Thoracic aorta (tissue), 2 donors: ENCODE measurements around the gene ESM1. TPM values are rescaled to one million over a fixed set of nuclear protein-coding genes. Genes with fewer than 3 reads are reported as not detected.

ENCODE experiments used
- ATAC-seq: fragments of 150-250 bp; one replicate; pipeline ENCODE4 v1.8.0; 2017; ENCODE audit warnings: low read depth; ENCODE audit not compliant: insufficient number of reproducible peaks, low FRiP score
- DNase-seq: peaks from one replicate; pipeline ENCODE4 v3.0.0-alpha.2; 2020; ENCODE audit warnings: low spot score
- H3K27ac ChIP-seq, 2 donors: fragments of 200-600 bp; sonication (generic); 1 replicate in 1 of 2; 2 replicates in 1 of 2; pipeline ENCODE4 v1.5.1; 2016; ENCODE audit warnings: mild to moderate bottlenecking in 2 of 2, moderate library complexity in 2 of 2
- H3K27me3 ChIP-seq: fragments of 200-600 bp; sonication (generic); replicated peaks from 2 replicates; pipeline ENCODE4 v1.6.0; 2016; ENCODE audit warnings: mild to moderate bottlenecking; ENCODE audit not compliant: insufficient read depth
- H3K36me3 ChIP-seq: fragments of 200-600 bp; sonication (generic); one replicate; pipeline ENCODE4 v1.5.1; 2016
- H3K4me1 ChIP-seq, 2 donors: fragments of 200-600 bp; sonication (generic); 1 replicate in 1 of 2; 2 replicates in 1 of 2; pipeline versions ENCODE4 v1.5.1 to v1.6.0; 2016; ENCODE audit warnings: low read depth in 2 of 2, mild to moderate bottlenecking in 1 of 2; ENCODE audit not compliant: control insufficient read depth in 1 of 2
- H3K4me3 ChIP-seq: fragments of 200-600 bp; sonication (generic); 2 replicates; pipeline ENCODE4 v1.5.1; 2016; ENCODE audit warnings: mild to moderate bottlenecking
- H3K9me3 ChIP-seq: fragments of 200-600 bp; sonication (generic); 2 replicates; pipeline ENCODE4 v1.5.1; 2016
- total RNA-seq, 2 donors: library from RNA; depleted of rRNA; stranded (reverse); fragments of >200 nt; gene quantifications; one replicate each; pipeline versions ENCODE4 v1.1.0 to v1.2.3, GENCODE V29; 2016
- TF ChIP-seq, protein P1 (sequence below): fragments of 200-600 bp; sonication (generic); IDR thresholded peaks from one replicate; pipeline ENCODE4 v1.5.1; 2019; ENCODE audit warnings: antibody characterized with exemption

ESM1 gene
- total RNA-seq, 2 donors from 2014 or later = 1.8 to 3.9 TPM

- Histone ChIP-seq H3K9me3 (no peaks in the 10 kb centered on the region), H3K4me1 (peaks cover 0 to 17% of the 10 kb centered on the region in 2 donors), H3K36me3 (no peaks in the 10 kb centered on the region), H3K27me3 (no peaks in the 10 kb centered on the region), H3K4me3 (no peak overlapping the region), H3K27ac (no peak overlapping the region)
- TF ChIP-seq, protein P1, sequence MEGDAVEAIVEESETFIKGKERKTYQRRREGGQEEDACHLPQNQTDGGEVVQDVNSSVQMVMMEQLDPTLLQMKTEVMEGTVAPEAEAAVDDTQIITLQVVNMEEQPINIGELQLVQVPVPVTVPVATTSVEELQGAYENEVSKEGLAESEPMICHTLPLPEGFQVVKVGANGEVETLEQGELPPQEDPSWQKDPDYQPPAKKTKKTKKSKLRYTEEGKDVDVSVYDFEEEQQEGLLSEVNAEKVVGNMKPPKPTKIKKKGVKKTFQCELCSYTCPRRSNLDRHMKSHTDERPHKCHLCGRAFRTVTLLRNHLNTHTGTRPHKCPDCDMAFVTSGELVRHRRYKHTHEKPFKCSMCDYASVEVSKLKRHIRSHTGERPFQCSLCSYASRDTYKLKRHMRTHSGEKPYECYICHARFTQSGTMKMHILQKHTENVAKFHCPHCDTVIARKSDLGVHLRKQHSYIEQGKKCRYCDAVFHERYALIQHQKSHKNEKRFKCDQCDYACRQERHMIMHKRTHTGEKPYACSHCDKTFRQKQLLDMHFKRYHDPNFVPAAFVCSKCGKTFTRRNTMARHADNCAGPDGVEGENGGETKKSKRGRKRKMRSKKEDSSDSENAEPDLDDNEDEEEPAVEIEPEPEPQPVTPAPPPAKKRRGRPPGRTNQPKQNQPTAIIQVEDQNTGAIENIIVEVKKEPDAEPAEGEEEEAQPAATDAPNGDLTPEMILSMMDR = no peak
- ATAC-seq (no peak), DNase-seq (no peak)
Measured at GRCh38 chr5:54965806-54966205, 19.6 kb downstream of the ESM1 start.

DNA sequence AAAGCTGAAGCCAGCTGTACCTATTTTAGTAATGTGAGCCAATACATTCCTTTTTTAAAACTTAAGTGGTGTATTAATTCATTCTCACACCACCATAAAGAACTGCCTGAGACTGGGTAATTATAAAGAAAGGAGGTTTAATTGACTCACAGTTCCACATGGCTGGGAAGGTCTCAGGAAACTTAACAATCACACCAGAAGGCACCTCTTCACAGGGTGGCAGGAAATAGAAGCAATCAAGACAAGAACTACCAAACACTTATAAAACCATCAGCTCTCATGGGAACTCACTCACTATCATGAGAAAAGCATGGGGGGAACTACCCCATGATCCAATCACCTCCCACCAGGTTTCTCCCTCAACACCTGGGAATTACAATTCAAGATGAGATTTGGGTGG lies 21.0 kb downstream of the ESM1 start:
- Histone ChIP-seq H3K27me3 (no peaks in the 10 kb centered on the region), H3K36me3 (no peaks in the 10 kb centered on the region), H3K9me3 (no peaks in the 10 kb centered on the region), H3K4me3 (no peak overlapping the region), H3K4me1 (peaks cover 0 to 5% of the 10 kb centered on the region in 2 donors), H3K27ac (no peak overlapping the region)
- DNase-seq (no peak), ATAC-seq (no peak)
- TF ChIP-seq, protein P1 = no peak

DNA sequence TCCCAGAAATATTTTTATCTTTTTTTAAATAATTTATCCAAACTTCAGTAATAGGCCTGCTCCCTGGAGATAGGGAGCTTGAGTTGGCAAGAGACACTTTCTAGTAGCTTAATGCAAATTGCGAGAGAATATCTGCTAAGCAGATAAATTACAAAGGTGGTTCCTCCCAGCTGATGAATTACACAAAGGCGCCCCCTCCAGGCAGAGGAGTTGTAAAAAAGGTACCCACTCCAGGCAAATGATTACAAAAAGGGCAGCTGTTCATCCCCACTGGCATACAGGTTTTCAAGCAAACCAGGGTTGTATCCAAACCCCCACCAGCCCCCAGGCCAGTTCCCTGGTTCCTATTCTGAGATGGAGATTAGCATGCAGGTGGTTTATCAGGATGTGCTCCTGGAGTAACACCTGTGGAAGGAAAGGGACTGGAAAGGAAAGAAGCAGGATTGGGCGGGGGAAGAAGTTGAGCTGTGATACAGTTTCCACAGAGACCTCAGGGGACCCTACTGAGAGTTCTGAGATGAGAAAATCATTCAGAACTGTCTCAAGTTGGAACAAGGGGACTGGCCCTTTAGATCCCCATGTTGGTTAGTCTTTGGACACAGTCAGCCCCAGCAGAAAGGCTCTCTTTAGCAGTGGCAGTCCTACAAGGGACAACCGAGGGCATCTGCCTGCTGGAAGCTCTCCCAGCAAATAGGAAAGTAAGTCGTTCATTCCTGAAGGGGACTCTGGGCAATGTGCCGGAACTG lies 25.5 kb downstream of the ESM1 start:
- H3K9me3 ChIP-seq = no peaks in the 10 kb centered on the region
- DNase-seq (no peak), ATAC-seq (no peak)
- no peaks in the 10 kb centered on the region for H3K4me1 ChIP-seq
- no peaks in the 10 kb centered on the region for H3K36me3 ChIP-seq
- H3K27me3 ChIP-seq = no peaks in the 10 kb centered on the region
- no peak overlapping the region for H3K4me3 ChIP-seq
- no peak overlapping the region for H3K27ac ChIP-seq
- TF ChIP-seq, protein P1 = no peak

DNA sequence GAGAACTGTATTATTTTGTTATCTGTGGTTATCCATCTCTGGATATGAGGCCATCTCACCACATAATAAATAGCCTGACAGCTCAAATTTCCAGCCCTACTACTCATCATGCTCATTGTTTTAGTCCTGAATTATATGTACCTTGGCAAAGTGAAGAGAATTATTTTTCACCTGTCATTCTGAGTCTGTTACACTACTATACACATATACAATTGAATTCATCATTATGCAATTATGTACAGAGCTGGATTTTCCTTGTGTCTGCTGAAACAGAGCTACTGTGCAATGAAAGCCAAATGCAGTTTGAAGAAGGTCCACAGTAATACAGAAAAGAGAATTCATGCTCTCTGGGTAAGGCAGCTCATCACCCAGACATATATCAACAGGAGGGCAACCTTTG lies 28.5 kb downstream of the ESM1 start:
- DNase-seq = no peak
- TF ChIP-seq, protein P1 = no peak
- H3K4me3 ChIP-seq = no peak overlapping the region
- H3K36me3 ChIP-seq = no peaks in the 10 kb centered on the region
- no peaks in the 10 kb centered on the region for H3K4me1 ChIP-seq
- no peak for ATAC-seq
- no peaks in the 10 kb centered on the region for H3K9me3 ChIP-seq
- no peaks in the 10 kb centered on the region for H3K27me3 ChIP-seq
- H3K27ac ChIP-seq = no peak overlapping the region

DNA sequence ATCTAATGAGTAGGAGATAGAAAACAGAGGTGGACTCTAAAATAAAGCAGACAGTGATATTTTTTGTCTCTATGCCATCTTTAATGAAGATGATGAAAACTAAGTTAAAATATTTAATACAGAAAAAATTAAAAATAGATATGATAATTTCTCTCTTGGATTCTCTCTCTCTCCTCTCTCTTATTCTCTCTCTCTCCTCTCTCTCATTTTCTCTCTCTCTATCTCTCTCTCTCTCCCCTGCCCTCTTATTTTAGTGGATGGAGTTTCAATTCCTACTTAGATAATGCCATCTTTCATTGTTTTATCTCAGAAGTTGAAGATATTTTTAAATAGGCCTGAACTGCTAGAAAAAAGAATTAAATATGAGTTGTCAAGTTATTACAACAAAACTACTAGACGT lies 38.2 kb downstream of the ESM1 start:
- Histone ChIP-seq H3K4me3 (no peak overlapping the region), H3K27me3 (no peaks in the 10 kb centered on the region), H3K27ac (no peak overlapping the region), H3K4me1 (no peaks in the 10 kb centered on the region), H3K36me3 (no peaks in the 10 kb centered on the region), H3K9me3 (no peaks in the 10 kb centered on the region)
- no peak for DNase-seq
- ATAC-seq = no peak
- TF ChIP-seq, protein P1 = no peak
